Epidermal melanocyte (primary cell): Measurements from ENCODE around the gene KRI1.
A peak's percentile ranks its signal among the peaks of the same experiment; 100 is the strongest.
"Not testable (repeated sequence)": the region's sequence is repeated elsewhere in the genome, so short reads cannot be mapped to it uniquely, and the experiment has no call there.

ENCODE experiments used
- DNase-seq: peaks from one replicate; pipeline ENCODE4 v3.0.0; 2011; ENCODE audit warnings: low spot score; ENCODE audit not compliant: insufficient read length

KRI1 gene

GRCh38 chr19:10575011-10575716 is 9.4 kb upstream of the KRI1 start:
- DNase-seq = no peak

GRCh38 chr19:10574462-10574861 is 8.7 kb upstream of the KRI1 start:
- no peak for DNase-seq

- DNase-seq = not testable (repeated sequence)
Observed at GRCh38 chr19:10573793-10574192, 8.0 kb upstream of the KRI1 start.

GRCh38 chr19:10568826-10569651 is 3.2 kb upstream of the KRI1 start, which contains the start of gene CDKN2D:
Gene CDKN2D (minus strand): TSS chr19:10568979. CDS start chr19:10568653, 326 bp downstream.
- peak; percentile 88 for DNase-seq

- DNase-seq = no peak
Observed at GRCh38 chr19:10568062-10568825, 2.4 kb upstream of the KRI1 start.

GRCh38 chr19:10567656-10568055 is 1.8 kb upstream of the KRI1 start:
- DNase-seq = no peak

- DNase-seq = no peak
Observed at GRCh38 chr19:10566658-10567410, 1.0 kb upstream of the KRI1 start.

GRCh38 chr19:10566408-10566657 is 523 bp upstream of the KRI1 start:
- DNase-seq = no peak

GRCh38 chr19:10565028-10565566 is 713 bp downstream of the KRI1 start:
- DNase-seq = no peak

- peak; percentile 10 for DNase-seq
Observed at GRCh38 chr19:10562609-10563008, 3.2 kb downstream of the KRI1 start.

- DNase-seq = no peak
Observed at GRCh38 chr19:10560154-10560553, 5.7 kb downstream of the KRI1 start.

- peak; percentile 12 for DNase-seq
Observed at GRCh38 chr19:10557603-10558197, 8.1 kb downstream of the KRI1 start.

GRCh38 chr19:10555610-10555973 is 10.2 kb downstream of the KRI1 start:
- no peak for DNase-seq

- DNase-seq = peak; percentile 17
Observed at GRCh38 chr19:10554760-10555609, 10.8 kb downstream of the KRI1 start.

- no peak for DNase-seq
Observed at GRCh38 chr19:10553943-10554381, 11.8 kb downstream of the KRI1 start.

GRCh38 chr19:10553087-10553667 is 12.6 kb downstream of the KRI1 start:
- peak; percentile 11 for DNase-seq

- DNase-seq = peak; percentile 26
Observed at GRCh38 chr19:10552510-10553053, 13.2 kb downstream of the KRI1 start.

- peak; percentile 33 for DNase-seq
Observed at GRCh38 chr19:10551698-10552301, 14.0 kb downstream of the KRI1 start.

GRCh38 chr19:10551006-10551405 is 14.8 kb downstream of the KRI1 start:
- DNase-seq = not testable (repeated sequence)
